Panc1 (cell line): ENCODE measurements around the gene KCNQ1. TPM values are rescaled to one million over a fixed set of nuclear protein-coding genes. Genes with fewer than 3 reads are reported as not detected.

Experiments used
- ATAC-seq: fragments of 200-7000 bp; cut with Tn5 transposase; 2 replicates; pipeline ENCODE4 v1.9.1; 2020; ENCODE audit warnings: mild to moderate bottlenecking, moderate library complexity
- BruUV-seq: library from RNA; stranded (reverse); fragments of 400-500 nt; replicated peaks from 2 replicates; lab custom pipeline; 2021; lab: Mats Ljungman, UMichigan
- CTCF ChIA-PET: fragments of 300-600 bp; sonication (Branson Sonifier 250); formaldehyde crosslinking; loops from one replicate; lab custom pipeline; 2022; ENCODE audit warnings: antibody characterized with exemption; lab: Charles Lee
- POLR2A ChIA-PET: fragments of 300-600 bp; sonication (Branson Sonifier 250); formaldehyde crosslinking; loops from one replicate; lab custom pipeline; 2022; ENCODE audit warnings: antibody characterized with exemption; lab: Charles Lee
- DNase-seq: peaks from one replicate; pipeline ENCODE4 v3.0.0-alpha.2; 2010; ENCODE audit warnings: low read depth, low spot score
- H3K27ac ChIP-seq: 2 replicates; pipeline ENCODE4 v1.5.1; 2011; ENCODE audit warnings: mild to moderate bottlenecking, low read length, inconsistent platforms
- H3K27me3 ChIP-seq: fragments of 200-500 bp; sonication (Bioruptor generic); 2 replicates; pipeline ENCODE4 v1.6.0; 2014; ENCODE audit warnings: low read length, inconsistent platforms; ENCODE audit not compliant: control insufficient read depth, insufficient read depth
- H3K36me3 ChIP-seq: fragments of 200-500 bp; sonication (Bioruptor generic); 2 replicates; pipeline ENCODE4 v1.5.1; 2014; ENCODE audit warnings: inconsistent platforms, mild to moderate bottlenecking, low read length, moderate library complexity; ENCODE audit not compliant: control insufficient read depth, insufficient read depth
- H3K4me1 ChIP-seq: 2 replicates; pipeline ENCODE4 v1.5.1; 2011; ENCODE audit warnings: inconsistent platforms, mild to moderate bottlenecking, low read length, moderate library complexity; ENCODE audit not compliant: control insufficient read depth, insufficient read depth
- H3K4me3 ChIP-seq, 2 experiments: 2 replicates each; pipeline ENCODE4 v1.5.1; 2011 to 2012; ENCODE audit warnings: low read depth in 2 of 2, low read length in 2 of 2, mild to moderate bottlenecking in 2 of 2, inconsistent platforms in 1 of 2, moderate library complexity in 1 of 2
- H3K9me3 ChIP-seq: fragments of 200-500 bp; sonication (Bioruptor generic); 2 replicates; pipeline ENCODE4 v1.5.1; 2014; ENCODE audit warnings: low read depth, mild to moderate bottlenecking, inconsistent platforms, low read length, moderate library complexity; ENCODE audit not compliant: control insufficient read depth, insufficient read depth
- CTCF ChIP-seq: fragments of 450-650 bp; IDR thresholded peaks from 2 replicates; pipeline ENCODE4 v1.5.1; 2017; ENCODE audit warnings: mild to moderate bottlenecking
- POLR2AphosphoS5 ChIP-seq: IDR thresholded peaks from 2 replicates; pipeline ENCODE4 v1.6.1; 2012; ENCODE audit warnings: mild to moderate bottlenecking, low read depth, low read length, moderate library complexity
- REST ChIP-seq, 2 experiments: IDR thresholded peaks; 2 replicates each; pipeline ENCODE4 v1.6.1; 2011 to 2012; ENCODE audit warnings: low read depth in 2 of 2, control low read depth in 1 of 2, low read length in 1 of 2, mild to moderate bottlenecking in 1 of 2, moderate library complexity in 1 of 2; ENCODE audit not compliant: insufficient read depth in 1 of 2
- SIN3A ChIP-seq: IDR thresholded peaks from 2 replicates; pipeline ENCODE4 v1.6.1; 2012; ENCODE audit warnings: low read depth, mild to moderate bottlenecking, low read length, moderate library complexity, borderline replicate concordance; ENCODE audit not compliant: insufficient read depth
- TCF7L2 ChIP-seq: IDR thresholded peaks from 2 replicates; pipeline ENCODE4 v1.6.1; 2011; ENCODE audit warnings: mild to moderate bottlenecking, low read depth, low read length, inconsistent platforms
- in situ Hi-C: cut with HindIII; loops from 2 replicates; pipeline ENCODE4 v1.10.0; 2016; ENCODE audit warnings: low sequenced_read_pairs, low pct_unique_long_range_greater_than_20kb
- intact Hi-C: fragments of 100-400 bp; cut with micrococcal nuclease; formaldehyde crosslinking; loops from one replicate; pipeline ENCODE4 v1.10.0; 2022; ENCODE audit not compliant: unreplicated experiment
- total RNA-seq: library from RNA; stranded (reverse); gene quantifications from one replicate; pipeline ENCODE4 v1.2.1, GENCODE V29; 2021; ENCODE audit not compliant: unreplicated experiment

Gene KCNQ1
- total RNA-seq, 1 experiment from 2014 or later, result 1.0 TPM

GRCh38 chr11:2402890-2403645 lies 41.7 kb upstream of the KCNQ1 start:
- BruUV-seq, result no TSS peak
- TF ChIP-seq SIN3A (no peak), REST (IDR thresholded peaks at IDR 0.05; ENCODE audit: insufficient read depth in 1 of 2, low read depth in 2 of 2, low read length in 1 of 2) (no peak), TCF7L2 (no peak), CTCF (no peak), POLR2AphosphoS5 (no peak)
- ChIA-PET POLR2A (no interaction called here), CTCF (interaction anchor here (0.8 kb wide), 1 partner anchor 18 kb away, joined by 3 read pairs; no protein-coding TSS in a partner anchor)
- intact Hi-C loops (no loop called here), in situ Hi-C loops (no loop called here)
- DNase-seq (no peak), ATAC-seq (no peak)
- no peak overlapping the region for H3K4me3 ChIP-seq
- H3K27me3 ChIP-seq, result no peaks in the 10 kb centered on the region
- peaks cover 20% of the 10 kb centered on the region for H3K4me1 ChIP-seq
- H3K36me3 ChIP-seq, result peaks cover 6% of the 10 kb centered on the region; the same call in 1 of the 2 replicates
- no peak overlapping the region for H3K27ac ChIP-seq
- no peaks in the 10 kb centered on the region for H3K9me3 ChIP-seq

- no peak for TF ChIP-seq SIN3A
- 0 out of 4 replicates have a peak, but pooled peaks of 1 of the 2 experiments have one; percentile 12 for TF ChIP-seq REST (IDR thresholded peaks at IDR 0.05; ENCODE audit: insufficient read depth in 1 of 2, low read depth in 2 of 2, low read length in 1 of 2)
- ATAC-seq (no peak), DNase-seq (no peak)
- H3K36me3 ChIP-seq, result peaks cover 6% of the 10 kb centered on the region; the same call in 1 of the 2 replicates
- no TSS peak for BruUV-seq
- CTCF ChIA-PET, result no interaction called here
- H3K27ac ChIP-seq, result no peak overlapping the region
- H3K4me1 ChIP-seq, result peaks cover 9% of the 10 kb centered on the region
- no peaks in the 10 kb centered on the region for H3K9me3 ChIP-seq
- no peaks in the 10 kb centered on the region for H3K27me3 ChIP-seq
- intact Hi-C loops (no loop called here), in situ Hi-C loops (no loop called here)
- no peak overlapping the region for H3K4me3 ChIP-seq
- POLR2A ChIA-PET, result no interaction called here
Measured at GRCh38 chr11:2404735-2405196, 40.0 kb upstream of the KCNQ1 start.
